Neural cell (in vitro differentiated cells): ENCODE results near the gene C19orf85. TPM values are rescaled to one million over a fixed set of nuclear protein-coding genes. Genes with fewer than 3 reads are reported as not detected.
A peak's percentile ranks its signal among the peaks of the same experiment; 100 is the strongest.

Source experiments
- H2AFZ ChIP-seq: fragments of 200-600, 300-800 bp; sonication (generic), shearing (Covaris generic); 2 replicates; pipeline ENCODE4 v1.6.0; 2014; ENCODE audit warnings: low read depth, mild to moderate bottlenecking, antibody characterized with exemption, low read length, moderate library complexity
- H3F3A ChIP-seq: fragments of 200-600 bp; shearing (Covaris generic); 2 replicates; pipeline ENCODE4 v1.6.1; 2016; ENCODE audit warnings: mild to moderate bottlenecking, moderate library complexity, mixed read lengths, antibody characterized with exemption, low read length; ENCODE audit not compliant: insufficient read depth, poor library complexity, severe bottlenecking
- H3K27ac ChIP-seq: fragments of 200-600, 300-800 bp; sonication (generic), shearing (Covaris generic); 2 replicates; pipeline ENCODE4 v1.5.1; 2014; ENCODE audit warnings: mild to moderate bottlenecking, low read length, moderate library complexity
- H3K27me3 ChIP-seq: fragments of 300-800, 200-600 bp; sonication (generic), shearing (Covaris generic); 2 replicates; pipeline ENCODE4 v1.6.0; 2014; ENCODE audit warnings: mild to moderate bottlenecking, low read depth, low read length, moderate library complexity; ENCODE audit not compliant: insufficient read depth
- H3K36me3 ChIP-seq: fragments of 300-800, 200-600 bp; sonication (generic), shearing (Covaris generic); 2 replicates; pipeline ENCODE4 v1.5.1; 2014; ENCODE audit warnings: mild to moderate bottlenecking, antibody characterized with exemption, low read length, moderate library complexity; ENCODE audit not compliant: insufficient read depth
- H3K4me2 ChIP-seq: fragments of 300-800, 200-600 bp; sonication (generic), shearing (Covaris generic); 2 replicates; pipeline ENCODE4 v1.6.0; 2014; ENCODE audit warnings: mild to moderate bottlenecking, low read length
- H3K4me3 ChIP-seq: fragments of 300-800, 200-600 bp; sonication (generic), shearing (Covaris generic); 2 replicates; pipeline ENCODE4 v1.5.1; 2014; ENCODE audit warnings: mild to moderate bottlenecking, low read length, moderate library complexity
- H3K79me2 ChIP-seq: fragments of 200-600 bp; shearing (Covaris generic); replicated peaks from 2 replicates; pipeline ENCODE4 v1.6.0; 2014; ENCODE audit warnings: mild to moderate bottlenecking, low read length, moderate library complexity; ENCODE audit not compliant: insufficient read depth
- H3K9ac ChIP-seq: fragments of 300-800, 200-600 bp; sonication (generic), shearing (Covaris generic); 2 replicates; pipeline ENCODE4 v1.6.1; 2016; ENCODE audit warnings: mild to moderate bottlenecking, low read length, mixed read lengths
- H3K9me2 ChIP-seq: fragments of 200-600 bp; shearing (Covaris generic); 2 replicates; pipeline ENCODE4 v1.6.1; 2016; ENCODE audit warnings: mild to moderate bottlenecking, low read length, mixed read lengths; ENCODE audit not compliant: insufficient read depth
- H3K9me3 ChIP-seq: fragments of 200-600, 300-800 bp; sonication (generic), shearing (Covaris generic); 2 replicates; pipeline ENCODE4 v1.6.1; 2016; ENCODE audit warnings: mild to moderate bottlenecking, mixed run types, low read length, moderate library complexity, mixed read lengths
- H4K20me1 ChIP-seq: fragments of 200-600 bp; shearing (Covaris generic); 2 replicates; pipeline ENCODE4 v1.6.1; 2016; ENCODE audit warnings: mild to moderate bottlenecking, mixed run types; ENCODE audit not compliant: insufficient read depth
- CTCF ChIP-seq: fragments of 450-650 bp; IDR thresholded peaks from 2 replicates; pipeline ENCODE4 v1.5.1; 2014; ENCODE audit warnings: antibody characterized with exemption, mild to moderate bottlenecking, moderate library complexity; ENCODE audit not compliant: poor library complexity, severe bottlenecking
- EP300 ChIP-seq: fragments of 450-650 bp; conservative IDR thresholded peaks from 2 replicates; pipeline ENCODE4 v1.6.1; 2014; ENCODE audit warnings: antibody characterized with exemption, mild to moderate bottlenecking, moderate library complexity; ENCODE audit not compliant: poor library complexity, severe bottlenecking
- EZH2 ChIP-seq: fragments of 200-600, 300-800 bp; shearing (Covaris generic), sonication (generic); IDR thresholded peaks from 2 replicates; pipeline ENCODE4 v1.6.1; 2014; ENCODE audit warnings: antibody characterized with exemption, low read length, borderline replicate concordance, mild to moderate bottlenecking; ENCODE audit not compliant: insufficient read depth, poor library complexity, severe bottlenecking
- MXI1 ChIP-seq: fragments of 450-650 bp; conservative IDR thresholded peaks from 2 replicates; pipeline ENCODE4 v1.6.1; 2014; ENCODE audit warnings: antibody characterized with exemption, mild to moderate bottlenecking; ENCODE audit not compliant: poor library complexity, severe bottlenecking
- POLR2AphosphoS5 ChIP-seq: IDR thresholded peaks from 2 replicates; pipeline ENCODE4 v1.6.1; 2012
- RAD21 ChIP-seq: fragments of 450-650 bp; conservative IDR thresholded peaks from 2 replicates; pipeline ENCODE4 v1.6.1; 2014; ENCODE audit warnings: antibody characterized with exemption, mild to moderate bottlenecking, moderate library complexity
- SMC3 ChIP-seq: fragments of 450-650 bp; conservative IDR thresholded peaks from 2 replicates; pipeline ENCODE4 v1.6.1; 2014; ENCODE audit warnings: antibody characterized with exemption, mild to moderate bottlenecking, moderate library complexity; ENCODE audit not compliant: poor library complexity
- TAF1 ChIP-seq: IDR thresholded peaks from 2 replicates; pipeline ENCODE4 v1.6.1; 2012; ENCODE audit warnings: low read depth
- polyA plus RNA-seq: library from polyadenylated mRNA; depleted of rRNA; stranded (reverse); fragments of >200 nt; gene quantifications from 2 replicates; pipeline ENCODE4 v1.2.3, GENCODE V29; 2014
- TF ChIP-seq, protein P1 (sequence below): IDR thresholded peaks from 2 replicates; pipeline ENCODE4 v1.6.1; 2012; ENCODE audit warnings: borderline replicate concordance

Gene C19orf85
- polyA plus RNA-seq, 1 donor from 2014 or later, result 0.19 TPM

DNA sequence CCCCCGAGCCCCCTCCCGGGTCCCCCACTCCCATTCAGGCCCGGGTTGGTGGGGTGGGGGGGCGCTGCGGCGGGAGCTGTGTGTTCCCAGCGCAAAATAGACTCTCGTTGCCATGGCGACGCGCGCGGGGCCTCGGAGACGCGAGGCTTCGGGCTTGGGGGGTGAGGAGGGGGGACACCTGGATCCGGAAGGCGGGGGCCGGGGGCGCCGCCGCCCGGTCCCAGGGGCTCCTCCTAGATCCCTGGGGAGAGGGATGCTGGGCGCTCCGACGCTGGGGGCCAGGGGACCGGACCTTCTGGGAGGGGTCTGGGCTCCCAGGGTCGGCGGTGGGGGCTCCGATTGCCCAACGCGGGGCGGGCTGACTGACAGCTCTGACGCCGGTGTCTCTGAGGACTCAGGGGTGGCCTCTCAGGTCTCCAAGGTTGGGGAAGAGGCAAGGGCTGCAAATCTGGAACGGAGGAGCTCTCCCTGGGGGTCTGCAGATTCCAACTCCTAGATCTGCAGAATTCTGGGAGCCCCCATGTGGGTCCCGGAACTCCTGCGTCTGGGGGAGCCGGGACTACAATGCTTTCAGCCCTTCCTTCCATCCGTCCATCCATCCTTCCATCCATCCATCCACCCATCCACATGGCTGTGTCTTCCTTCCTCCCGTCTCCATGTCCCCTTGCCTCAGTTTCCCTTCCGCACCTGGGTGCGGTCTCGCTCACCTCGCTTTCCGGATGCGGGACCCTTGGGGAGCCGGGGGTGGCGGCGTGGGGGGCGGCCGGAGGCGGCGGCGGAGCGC is 12.4 kb downstream of the C19orf85 start:
- no peaks in the 10 kb centered on the region for H3K9me3 ChIP-seq
- H3K79me2 ChIP-seq, result no peaks in the 10 kb centered on the region
- H3K4me2 ChIP-seq, result peak overlapping the region; percentile 86
- peak overlapping the region; percentile 93 for H3K9ac ChIP-seq
- TF ChIP-seq TAF1 (peak; percentile 15), SMC3 (peak; percentile 30), CTCF (no peak), EZH2 (no peak), EP300 (no peak), MXI1 (peak; percentile 90), POLR2AphosphoS5 (no peak), RAD21 (no peak)
- TF ChIP-seq, protein P1, sequence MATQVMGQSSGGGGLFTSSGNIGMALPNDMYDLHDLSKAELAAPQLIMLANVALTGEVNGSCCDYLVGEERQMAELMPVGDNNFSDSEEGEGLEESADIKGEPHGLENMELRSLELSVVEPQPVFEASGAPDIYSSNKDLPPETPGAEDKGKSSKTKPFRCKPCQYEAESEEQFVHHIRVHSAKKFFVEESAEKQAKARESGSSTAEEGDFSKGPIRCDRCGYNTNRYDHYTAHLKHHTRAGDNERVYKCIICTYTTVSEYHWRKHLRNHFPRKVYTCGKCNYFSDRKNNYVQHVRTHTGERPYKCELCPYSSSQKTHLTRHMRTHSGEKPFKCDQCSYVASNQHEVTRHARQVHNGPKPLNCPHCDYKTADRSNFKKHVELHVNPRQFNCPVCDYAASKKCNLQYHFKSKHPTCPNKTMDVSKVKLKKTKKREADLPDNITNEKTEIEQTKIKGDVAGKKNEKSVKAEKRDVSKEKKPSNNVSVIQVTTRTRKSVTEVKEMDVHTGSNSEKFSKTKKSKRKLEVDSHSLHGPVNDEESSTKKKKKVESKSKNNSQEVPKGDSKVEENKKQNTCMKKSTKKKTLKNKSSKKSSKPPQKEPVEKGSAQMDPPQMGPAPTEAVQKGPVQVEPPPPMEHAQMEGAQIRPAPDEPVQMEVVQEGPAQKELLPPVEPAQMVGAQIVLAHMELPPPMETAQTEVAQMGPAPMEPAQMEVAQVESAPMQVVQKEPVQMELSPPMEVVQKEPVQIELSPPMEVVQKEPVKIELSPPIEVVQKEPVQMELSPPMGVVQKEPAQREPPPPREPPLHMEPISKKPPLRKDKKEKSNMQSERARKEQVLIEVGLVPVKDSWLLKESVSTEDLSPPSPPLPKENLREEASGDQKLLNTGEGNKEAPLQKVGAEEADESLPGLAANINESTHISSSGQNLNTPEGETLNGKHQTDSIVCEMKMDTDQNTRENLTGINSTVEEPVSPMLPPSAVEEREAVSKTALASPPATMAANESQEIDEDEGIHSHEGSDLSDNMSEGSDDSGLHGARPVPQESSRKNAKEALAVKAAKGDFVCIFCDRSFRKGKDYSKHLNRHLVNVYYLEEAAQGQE, result no peak
- no peaks in the 10 kb centered on the region for H3F3A ChIP-seq
- H3K4me3 ChIP-seq, result peak overlapping the region; percentile 99
- H3K36me3 ChIP-seq, result no peaks in the 10 kb centered on the region
- H3K27me3 ChIP-seq, result peaks cover 3% of the 10 kb centered on the region
- H4K20me1 ChIP-seq, result no peaks in the 10 kb centered on the region
- no peaks in the 10 kb centered on the region for H3K9me2 ChIP-seq
- H3K27ac ChIP-seq, result peak overlapping the region; percentile 81
- H2AFZ ChIP-seq, result no peak overlapping the region

DNA sequence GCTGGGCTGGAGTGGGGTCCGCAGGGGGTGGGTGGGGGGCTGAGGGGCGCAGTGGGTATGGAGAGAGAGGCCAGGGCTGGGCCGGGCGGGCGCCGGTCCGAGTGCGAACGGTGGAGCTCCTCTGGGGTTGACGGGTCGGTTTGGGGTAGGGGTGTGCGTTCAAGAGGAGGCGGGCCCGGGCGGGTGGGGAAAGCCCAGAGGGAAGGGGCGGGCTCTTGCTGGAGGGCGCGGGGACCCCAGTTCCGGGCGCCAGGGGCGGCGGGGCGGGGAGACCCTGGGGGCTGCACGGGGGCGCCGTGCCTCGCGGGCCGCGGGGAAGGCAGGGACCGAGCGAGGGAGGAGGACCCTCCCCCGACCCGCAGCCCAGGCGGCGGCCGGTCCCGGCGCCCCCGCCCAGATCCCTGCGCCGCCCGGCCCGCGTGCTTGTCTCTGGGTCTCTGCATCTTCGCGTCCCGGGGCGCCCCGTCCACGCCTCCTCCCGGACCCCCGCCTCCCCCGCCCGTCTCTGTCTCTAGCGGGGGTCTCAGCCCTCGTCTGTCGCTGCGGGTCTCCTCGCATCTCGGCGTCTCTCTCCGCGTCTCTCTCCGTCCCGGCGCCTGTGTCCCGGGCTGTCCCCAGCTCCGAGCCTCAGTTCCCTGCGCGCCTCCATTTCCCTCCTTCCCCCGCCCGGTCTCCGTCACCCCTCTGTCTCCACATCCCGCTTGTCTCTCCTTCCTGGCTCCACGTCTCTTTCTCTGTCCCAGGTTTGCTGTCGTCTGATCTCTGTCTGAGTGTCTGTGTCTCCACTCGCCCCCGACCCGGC is 13.2 kb downstream of the C19orf85 start:
- no peaks in the 10 kb centered on the region for H4K20me1 ChIP-seq
- H2AFZ ChIP-seq, result peak overlapping the region; percentile 45
- H3K9me2 ChIP-seq, result no peaks in the 10 kb centered on the region
- H3K9me3 ChIP-seq, result no peaks in the 10 kb centered on the region
- peak overlapping the region; percentile 81 for H3K27ac ChIP-seq
- peaks cover 3% of the 10 kb centered on the region for H3K27me3 ChIP-seq
- H3K36me3 ChIP-seq, result no peaks in the 10 kb centered on the region
- peak overlapping the region; percentile 93 for H3K9ac ChIP-seq
- H3K4me2 ChIP-seq, result peak overlapping the region; percentile 48
- no peaks in the 10 kb centered on the region for H3K79me2 ChIP-seq
- H3F3A ChIP-seq, result no peaks in the 10 kb centered on the region
- TF ChIP-seq EZH2, result no peak
- H3K4me3 ChIP-seq, result peak overlapping the region; percentile 99
